Measurements from ENCODE around the gene IL4.

- no peak for TF ChIP-seq CTCF (IDR thresholded peaks at IDR 0.05)
- TF ChIP-seq EZH2 (IDR thresholded peaks at IDR 0.05), result no peak
- no peak for TF ChIP-seq EZH2phosphoT487 (IDR thresholded peaks at IDR 0.05)
Measured at GRCh38 chr5:132673488-132673887, 301 bp upstream of the IL4 start.
